GM21717 (cell line): ENCODE measurements around the gene TSR3.
A peak's percentile ranks its signal among the peaks of the same experiment; 100 is the strongest.

Experiments used
- ATAC-seq: cut with Tn5 transposase; IDR thresholded peaks from one replicate; pipeline ENCODE4 v1.9.1; 2021; ENCODE audit warnings: mild to moderate bottlenecking, moderate library complexity; ENCODE audit not compliant: unreplicated experiment

The TSR3 gene

GRCh38 chr16:1351582-1352362 is at the start of gene TSR3, which contains the start of gene GNPTG:
Gene TSR3, minus strand, starts transcription at chr16:1351878. Its CDS starts 74 bp downstream, at chr16:1351804.
Gene GNPTG, plus strand, starts transcription at chr16:1351931. Its CDS starts 35 bp downstream, at chr16:1351966.
- ATAC-seq = peak; percentile 41

GRCh38 chr16:1401061-1401757 is 49.5 kb upstream of the TSR3 start:
- no peak for ATAC-seq

- no peak for ATAC-seq
Observed at GRCh38 chr16:1398826-1399581, 47.3 kb upstream of the TSR3 start.

- no peak for ATAC-seq
Observed at GRCh38 chr16:1398351-1398750, 46.7 kb upstream of the TSR3 start.

- no peak for ATAC-seq
Observed at GRCh38 chr16:1397779-1398178, 46.1 kb upstream of the TSR3 start.

GRCh38 chr16:1395444-1396031 is 43.9 kb upstream of the TSR3 start:
- ATAC-seq = no peak

GRCh38 chr16:1394367-1394951 is 42.8 kb upstream of the TSR3 start:
- no peak for ATAC-seq

GRCh38 chr16:1393613-1394176 is 42.0 kb upstream of the TSR3 start:
- no peak for ATAC-seq

- ATAC-seq = no peak
Observed at GRCh38 chr16:1392826-1393225, 41.1 kb upstream of the TSR3 start.

- no peak for ATAC-seq
Observed at GRCh38 chr16:1390239-1390779, 38.6 kb upstream of the TSR3 start.

- no peak for ATAC-seq
Observed at GRCh38 chr16:1389762-1390161, 38.1 kb upstream of the TSR3 start.

- no peak for ATAC-seq
Observed at GRCh38 chr16:1387331-1387730, 35.7 kb upstream of the TSR3 start.

- no peak for ATAC-seq
Observed at GRCh38 chr16:1385232-1385631, 33.6 kb upstream of the TSR3 start.

GRCh38 chr16:1383556-1383955 is 31.9 kb upstream of the TSR3 start:
- no peak for ATAC-seq

GRCh38 chr16:1381612-1382406 is 30.1 kb upstream of the TSR3 start:
- no peak for ATAC-seq

GRCh38 chr16:1380195-1380594 is 28.5 kb upstream of the TSR3 start:
- no peak for ATAC-seq

- ATAC-seq = no peak
Observed at GRCh38 chr16:1379304-1380076, 27.8 kb upstream of the TSR3 start.

- no peak for ATAC-seq
Observed at GRCh38 chr16:1378804-1379303, 27.2 kb upstream of the TSR3 start.
